GM23338 (cell line): ENCODE measurements around the gene SGCD. TPM values are rescaled to one million over a fixed set of nuclear protein-coding genes. Genes with fewer than 3 reads are reported as not detected.

Source experiments
- ATAC-seq: fragments of 200-7000 bp; cut with Tn5 transposase; 3 replicates; pipeline ENCODE4 v1.9.1; 2020
- DNase-seq: peaks from one replicate; pipeline ENCODE4 v3.0.0-alpha.2; 2015; ENCODE audit warnings: low spot score
- H2AFZ ChIP-seq: fragments of 200-600 bp; sonication (generic); 2 replicates; pipeline ENCODE4 v1.8.0; 2016; ENCODE audit warnings: antibody characterized with exemption, mild to moderate bottlenecking, moderate library complexity
- H3F3A ChIP-seq: fragments of 200-600 bp; sonication (generic); replicated peaks from 2 replicates; pipeline ENCODE4 v1.8.0; 2017; ENCODE audit warnings: antibody characterized with exemption, mixed run types, low read depth
- H3K27ac ChIP-seq: fragments of 200-600 bp; sonication (generic); 2 replicates; pipeline ENCODE4 v1.6.1; 2016; ENCODE audit warnings: low read depth
- H3K27me3 ChIP-seq: fragments of 200-600 bp; sonication (generic); 2 replicates; pipeline ENCODE4 v1.8.0; 2016; ENCODE audit warnings: mild to moderate bottlenecking, mixed run types, moderate library complexity; ENCODE audit not compliant: insufficient read depth
- H3K36me3 ChIP-seq: fragments of 200-600 bp; sonication (generic); 2 replicates; pipeline ENCODE4 v1.8.0; 2016; ENCODE audit warnings: mild to moderate bottlenecking; ENCODE audit not compliant: insufficient read depth
- H3K4me1 ChIP-seq: fragments of 200-600 bp; sonication (generic); 2 replicates; pipeline ENCODE4 v1.8.0; 2016; ENCODE audit warnings: mild to moderate bottlenecking, moderate library complexity; ENCODE audit not compliant: insufficient read depth
- H3K4me2 ChIP-seq: fragments of 200-600 bp; sonication (generic); 2 replicates; pipeline ENCODE4 v1.7.1; 2017; ENCODE audit warnings: mixed run types
- H3K4me3 ChIP-seq: fragments of 200-600 bp; sonication (generic); 2 replicates; pipeline ENCODE4 v1.6.1; 2016; ENCODE audit warnings: mixed run types
- H3K79me2 ChIP-seq: fragments of 200-600 bp; sonication (generic); replicated peaks from 2 replicates; pipeline ENCODE4 v1.8.0; 2017; ENCODE audit warnings: mild to moderate bottlenecking; ENCODE audit not compliant: insufficient read depth
- H3K9me2 ChIP-seq: fragments of 200-600 bp; sonication (generic); 2 replicates; pipeline ENCODE4 v1.8.0; 2017; ENCODE audit not compliant: insufficient read depth
- H4K20me1 ChIP-seq: fragments of 200-600 bp; sonication (generic); replicated peaks from 2 replicates; pipeline ENCODE4 v1.8.0; 2017; ENCODE audit warnings: mild to moderate bottlenecking; ENCODE audit not compliant: insufficient read depth
- H3K27ac Mint-ChIP-seq: 2 replicates; pipeline ENCODE4 v1.8.0; 2020; ENCODE audit warnings: inconsistent platforms, mild to moderate bottlenecking, moderate library complexity, mixed read lengths
- H3K27me3 Mint-ChIP-seq: 3 replicates; pipeline ENCODE4 v1.8.0; 2022; ENCODE audit warnings: low read depth, mild to moderate bottlenecking, moderate library complexity, mixed read lengths, inconsistent platforms; ENCODE audit not compliant: insufficient read depth, poor library complexity
- H3K36me3 Mint-ChIP-seq: 3 replicates; pipeline ENCODE4 v1.8.0; 2021; ENCODE audit warnings: low read depth, mild to moderate bottlenecking, inconsistent platforms, moderate library complexity, mixed read lengths
- H3K4me1 Mint-ChIP-seq: 3 replicates; pipeline ENCODE4 v1.8.0; 2020; ENCODE audit warnings: mild to moderate bottlenecking, inconsistent platforms, mixed read lengths
- H3K4me3 Mint-ChIP-seq: 3 replicates; pipeline ENCODE4 v1.8.0; 2021; ENCODE audit warnings: moderate library complexity, mild to moderate bottlenecking, inconsistent platforms, mixed read lengths
- H3K9me3 Mint-ChIP-seq: 3 replicates; pipeline ENCODE4 v1.8.0; 2020; ENCODE audit warnings: moderate library complexity, mild to moderate bottlenecking, inconsistent platforms, mixed read lengths
- ETS1 ChIP-seq: IDR thresholded peaks from 2 replicates; pipeline ENCODE4 v1.6.1; 2016; ENCODE audit warnings: antibody characterized with exemption
- EZH2 ChIP-seq: fragments of 200-600 bp; sonication (generic); IDR thresholded peaks from one replicate; pipeline ENCODE4 v1.8.0; 2017; ENCODE audit warnings: antibody characterized with exemption, mild to moderate bottlenecking, low read depth; ENCODE audit not compliant: unreplicated experiment
- EZH2phosphoT487 ChIP-seq: fragments of 200-600 bp; sonication (generic); IDR thresholded peaks from one replicate; pipeline ENCODE4 v1.8.1; 2018; ENCODE audit warnings: antibody characterized with exemption; ENCODE audit not compliant: unreplicated experiment
- NANOG ChIP-seq: IDR thresholded peaks from 2 replicates; pipeline ENCODE4 v1.6.1; 2016; ENCODE audit warnings: antibody characterized with exemption, borderline replicate concordance
- POLR2AphosphoS5 ChIP-seq: IDR thresholded peaks from 2 replicates; pipeline ENCODE4 v1.6.1; 2016; ENCODE audit warnings: antibody characterized with exemption, low read depth
- STAT1 ChIP-seq: IDR thresholded peaks from one replicate; pipeline ENCODE4 v1.6.1; 2016; ENCODE audit warnings: antibody characterized with exemption; ENCODE audit not compliant: unreplicated experiment
- ZNF114 ChIP-seq: fragments of 250-450 bp; sonication (Bioruptor Pico); IDR thresholded peaks from 2 replicates; pipeline ENCODE4 v1.5.0; 2020; ENCODE audit warnings: mild to moderate bottlenecking, moderate library complexity
- ZNF331 ChIP-seq: fragments of 250-450 bp; sonication (Bioruptor Pico); IDR thresholded peaks from 2 replicates; pipeline ENCODE4 v1.5.0; 2020; ENCODE audit warnings: low read depth, mild to moderate bottlenecking, moderate library complexity
- ZNF462 ChIP-seq: fragments of 250-450 bp; sonication (Bioruptor Pico); IDR thresholded peaks from 2 replicates; pipeline ENCODE4 v1.5.0; 2020; ENCODE audit warnings: mild to moderate bottlenecking, moderate library complexity
- polyA plus RNA-seq: library from polyadenylated mRNA; unstranded; fragments of >200 nt; fragmentation: Nextera tagmentation; extraction: Ambion mirVana; gene quantifications from 2 replicates; pipeline ENCODE4 v1.2.1, GENCODE V29; 2016
- total RNA-seq: library from RNA; depleted of rRNA; stranded (reverse); fragments of >200 nt; shearing (Covaris generic); gene quantifications from 2 replicates; pipeline ENCODE4 v1.2.3, GENCODE V29; 2014
- TF ChIP-seq, protein P1 (sequence below), 2 experiments: fragments of 200-600 bp in 1 of 2; sonication (generic) in 1 of 2; conservative IDR thresholded peaks; 2 replicates each; pipeline versions ENCODE4 v1.5.1 to v1.6.1; 2016 to 2017; ENCODE audit warnings: antibody characterized with exemption in 2 of 2, low read depth in 2 of 2, mild to moderate bottlenecking in 2 of 2, moderate library complexity in 1 of 2

Gene SGCD
- total and polyA plus RNA-seq, 2 experiments from 2014 or later = 0.03 to 0.05 TPM

- no peaks in the 10 kb centered on the region for H3K4me1 ChIP-seq
- H3K36me3 Mint-ChIP-seq = no peaks in the 10 kb centered on the region
- no peaks in the 10 kb centered on the region for H3K27me3 ChIP-seq
- TF ChIP-seq ZNF331 (no peak), POLR2AphosphoS5 (no peak)
- no peak overlapping the region for H3K27ac Mint-ChIP-seq
- H2AFZ ChIP-seq = no peak overlapping the region
- H3F3A ChIP-seq = no peaks in the 10 kb centered on the region
- H3K9me2 ChIP-seq = no peaks in the 10 kb centered on the region
- H3K4me3 ChIP-seq = no peak overlapping the region
- ATAC-seq (no peak), DNase-seq (no peak)
- no peaks in the 10 kb centered on the region for H4K20me1 ChIP-seq
- peaks cover 3% of the 10 kb centered on the region for H3K27me3 Mint-ChIP-seq
- no peaks in the 10 kb centered on the region for H3K36me3 ChIP-seq
- H3K9me3 Mint-ChIP-seq = no peaks in the 10 kb centered on the region; the same call in 2 of the 3 replicates
- peaks cover 3% of the 10 kb centered on the region for H3K4me1 Mint-ChIP-seq
- no peak overlapping the region for H3K4me3 Mint-ChIP-seq
- H3K27ac ChIP-seq = no peak overlapping the region
- no peak overlapping the region for H3K4me2 ChIP-seq
- H3K79me2 ChIP-seq = no peaks in the 10 kb centered on the region
Observed at GRCh38 chr5:156322666-156323065, 4.3 kb upstream of the SGCD start.

- Histone ChIP-seq H3K4me1 (no peaks in the 10 kb centered on the region), H4K20me1 (no peaks in the 10 kb centered on the region), H2AFZ (peak overlapping the region; percentile 91), H3K9me2 (peaks cover 12% of the 10 kb centered on the region), H3F3A (no peaks in the 10 kb centered on the region), H3K36me3 (no peaks in the 10 kb centered on the region), H3K27me3 (no peaks in the 10 kb centered on the region), H3K79me2 (no peaks in the 10 kb centered on the region), H3K4me3 (no peak overlapping the region), H3K4me2 (no peak overlapping the region), H3K27ac (no peak overlapping the region)
- DNase-seq (no peak), ATAC-seq (no peak)
- Mint-ChIP-seq H3K27ac (no peak overlapping the region), H3K4me1 (peaks cover 3% of the 10 kb centered on the region), H3K36me3 (no peaks in the 10 kb centered on the region), H3K9me3 (no peaks in the 10 kb centered on the region; the same call in 1 of the 3 replicates), H3K4me3 (no peak overlapping the region), H3K27me3 (peaks cover 3% of the 10 kb centered on the region)
- no peak for TF ChIP-seq ETS1
- no peak for TF ChIP-seq ZNF114
- TF ChIP-seq ZNF462 = no peak
- no peak for TF ChIP-seq POLR2AphosphoS5
- no peak for TF ChIP-seq STAT1
- TF ChIP-seq NANOG = no peak
- TF ChIP-seq, protein P1, sequence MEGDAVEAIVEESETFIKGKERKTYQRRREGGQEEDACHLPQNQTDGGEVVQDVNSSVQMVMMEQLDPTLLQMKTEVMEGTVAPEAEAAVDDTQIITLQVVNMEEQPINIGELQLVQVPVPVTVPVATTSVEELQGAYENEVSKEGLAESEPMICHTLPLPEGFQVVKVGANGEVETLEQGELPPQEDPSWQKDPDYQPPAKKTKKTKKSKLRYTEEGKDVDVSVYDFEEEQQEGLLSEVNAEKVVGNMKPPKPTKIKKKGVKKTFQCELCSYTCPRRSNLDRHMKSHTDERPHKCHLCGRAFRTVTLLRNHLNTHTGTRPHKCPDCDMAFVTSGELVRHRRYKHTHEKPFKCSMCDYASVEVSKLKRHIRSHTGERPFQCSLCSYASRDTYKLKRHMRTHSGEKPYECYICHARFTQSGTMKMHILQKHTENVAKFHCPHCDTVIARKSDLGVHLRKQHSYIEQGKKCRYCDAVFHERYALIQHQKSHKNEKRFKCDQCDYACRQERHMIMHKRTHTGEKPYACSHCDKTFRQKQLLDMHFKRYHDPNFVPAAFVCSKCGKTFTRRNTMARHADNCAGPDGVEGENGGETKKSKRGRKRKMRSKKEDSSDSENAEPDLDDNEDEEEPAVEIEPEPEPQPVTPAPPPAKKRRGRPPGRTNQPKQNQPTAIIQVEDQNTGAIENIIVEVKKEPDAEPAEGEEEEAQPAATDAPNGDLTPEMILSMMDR (conservative IDR thresholded peaks at IDR 0.05; ENCODE audit: low read depth in 2 of 2) = no peak
- no peak for TF ChIP-seq EZH2phosphoT487
- TF ChIP-seq EZH2 = no peak
Observed at GRCh38 chr5:156327296-156327695, 332 bp downstream of the SGCD start.
